K562 (cell line): Measurements from ENCODE around the gene PCDH1. TPM values are rescaled to one million over a fixed set of nuclear protein-coding genes. Genes with fewer than 3 reads are reported as not detected.

ENCODE experiments used
- DMBX1 ChIP-seq: fragments of 250-450 bp; sonication (Bioruptor Pico); IDR thresholded peaks from 2 replicates; pipeline ENCODE4 v1.8.0; 2022; ENCODE audit warnings: inconsistent platforms, mild to moderate bottlenecking, moderate library complexity, borderline replicate concordance
- FOSL1 ChIP-seq: fragments of 200-800 bp; sonication (Bioruptor generic); conservative IDR thresholded peaks from 2 replicates; pipeline ENCODE4 v1.6.1; 2016; ENCODE audit warnings: missing genetic modification characterization, missing compliant biosample characterization
- MTA3 ChIP-seq: fragments of 450-650 bp; formaldehyde crosslinking; IDR thresholded peaks from 2 replicates; pipeline ENCODE4 v1.6.1; 2017; ENCODE audit warnings: mild to moderate bottlenecking, borderline replicate concordance
- MYNN ChIP-seq, 2 experiments: sonication (generic); formaldehyde crosslinking in 1 of 2; IDR thresholded peaks; 2 replicates each; pipeline versions ENCODE4 v1.5.0 to v1.6.1; 2016 to 2020; ENCODE audit warnings: antibody characterized with exemption in 1 of 2, missing genetic modification reagents in 1 of 2
- NONO ChIP-seq, 2 experiments: fragments of 200-400 bp in 1 of 2; fragments of 450-650 bp in 1 of 2; formaldehyde crosslinking in 1 of 2; IDR thresholded peaks; 2 replicates each; pipeline ENCODE4 v1.6.1; 2017; ENCODE audit warnings: low read depth in 2 of 2, mild to moderate bottlenecking in 2 of 2, moderate library complexity in 2 of 2, low read length in 1 of 2
- NR2F6 ChIP-seq: fragments of 450-650 bp; formaldehyde crosslinking; IDR thresholded peaks from 2 replicates; pipeline ENCODE4 v1.4.0; 2020; ENCODE audit warnings: mild to moderate bottlenecking
- SNRNP70 ChIP-seq: fragments of 200-400 bp; formaldehyde crosslinking; optimal IDR thresholded peaks from 2 replicates; pipeline ENCODE3; 2017; ENCODE audit warnings: low read depth, low read length
- STAT5B ChIP-seq: fragments of 250-450 bp; sonication (Bioruptor Pico); IDR thresholded peaks from 2 replicates; pipeline ENCODE4 v1.8.0; 2021; ENCODE audit warnings: mild to moderate bottlenecking, inconsistent platforms
- ZC3H8 ChIP-seq: fragments of 450-650 bp; IDR thresholded peaks from 2 replicates; pipeline ENCODE4 v1.6.1; 2017
- ZNF274 ChIP-seq: IDR thresholded peaks from 2 replicates; pipeline ENCODE4 v1.6.1; 2011; ENCODE audit warnings: low read depth, mild to moderate bottlenecking, low read length, moderate library complexity, borderline replicate concordance
- ZSCAN32 ChIP-seq: fragments of 450-650 bp; formaldehyde crosslinking; IDR thresholded peaks from 2 replicates; pipeline ENCODE4 v1.4.0; 2020; ENCODE audit warnings: mild to moderate bottlenecking, moderate library complexity
- polyA plus RNA-seq, 8 experiments: library from polyadenylated mRNA; depleted of rRNA in 4 of 8; stranded (reverse) in 5 of 8; unstranded in 3 of 8; fragments of >200 nt; fragmentation: Nextera tagmentation in 2 of 8; fragmentation: Illumina TruSeq in 1 of 8; extraction: Ambion mirVana in 2 of 8; extraction: Trizol in 1 of 8; gene quantifications; 2 replicates each; pipeline versions ENCODE4 v1.2.1 to v1.2.3, GENCODE V29; 2011 to 2014; ENCODE audit warnings: inconsistent platforms in 1 of 8, missing spikeins in 1 of 8
- total RNA-seq, 7 experiments: library from RNA; depleted of rRNA in 6 of 7; stranded (reverse); fragments of >200 nt in 6 of 7; fragmentation: Illumina TruSeq in 2 of 7; extraction: Trizol in 2 of 7; gene quantifications; 2 replicates each; pipeline versions ENCODE4 v1.2.1 to v1.2.3, GENCODE V29; 2011 to 2021; ENCODE audit warnings: low replicate concordance in 1 of 7
- TF ChIP-seq, protein P1 (sequence below): fragments of 450-650 bp; IDR thresholded peaks from 2 replicates; pipeline ENCODE4 v1.6.1; 2016; ENCODE audit warnings: low read depth
- TF ChIP-seq, protein P2 (sequence below), 2 experiments: fragments of 450-650 bp in 1 of 2; sonication (generic) in 1 of 2; formaldehyde crosslinking in 1 of 2; IDR thresholded peaks in 1 of 2; conservative IDR thresholded peaks in 1 of 2; 2 replicates each; pipeline versions ENCODE4 v1.6.1 to v1.8.1; 2016 to 2023; ENCODE audit warnings: mild to moderate bottlenecking in 2 of 2, moderate library complexity in 2 of 2, inconsistent platforms in 1 of 2, missing genetic modification reagents in 1 of 2
- TF ChIP-seq, protein P3 (sequence below): fragments of 150-350 bp; conservative IDR thresholded peaks from 2 replicates; pipeline ENCODE4 v1.6.1; 2014; ENCODE audit warnings: low read length

Gene PCDH1
- total and polyA plus RNA-seq, 9 of the 15 experiments (the other 6 are each of a cell fraction or from before 2014, with no cell fraction given) = 0.11 to 3.6 (median 1.9) TPM; not detected in 1

DNA sequence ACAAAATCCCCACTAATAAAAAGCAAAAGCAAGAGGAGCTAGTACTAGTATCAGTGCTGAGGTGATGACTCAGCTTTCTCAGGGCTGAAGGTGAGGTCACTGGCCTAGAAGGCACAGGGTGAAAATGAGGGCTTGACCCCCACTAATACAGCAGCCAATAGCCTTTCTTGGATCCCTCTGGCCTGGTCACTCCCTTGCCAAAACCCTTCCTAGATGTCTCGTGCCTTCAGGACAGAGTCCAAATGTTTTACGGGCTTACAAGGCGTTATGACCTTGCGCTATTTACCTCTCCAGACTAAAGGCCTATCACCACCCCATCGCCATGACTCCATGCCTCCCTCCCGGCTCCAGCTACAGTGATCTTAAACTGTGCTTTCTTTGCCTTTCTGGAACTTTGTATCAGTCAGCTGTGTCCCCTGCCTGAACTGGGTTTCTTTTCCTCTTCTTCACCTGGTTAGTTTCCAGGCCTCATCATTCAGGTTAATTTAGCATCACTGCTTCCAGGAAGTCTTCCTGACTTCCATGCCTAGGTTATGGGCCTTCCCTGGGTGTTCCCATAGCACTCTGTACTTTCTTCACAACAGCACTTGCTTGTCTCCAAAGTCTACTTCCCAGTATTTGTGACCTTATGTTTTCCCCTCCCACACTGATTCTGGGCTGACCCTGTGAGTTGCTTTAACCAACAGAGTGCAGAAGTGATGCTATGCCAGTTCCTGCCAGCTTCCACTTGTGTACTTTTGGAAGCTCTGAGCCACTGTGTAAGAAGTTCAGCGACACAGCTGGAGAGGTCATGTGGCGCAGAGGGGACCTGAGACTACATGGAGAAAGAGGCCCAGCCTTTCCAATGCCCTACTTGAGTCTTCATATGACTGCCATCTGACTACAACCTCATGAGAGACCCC lies 41.3 kb upstream of the PCDH1 start (continued):
- TF ChIP-seq, protein P1, sequence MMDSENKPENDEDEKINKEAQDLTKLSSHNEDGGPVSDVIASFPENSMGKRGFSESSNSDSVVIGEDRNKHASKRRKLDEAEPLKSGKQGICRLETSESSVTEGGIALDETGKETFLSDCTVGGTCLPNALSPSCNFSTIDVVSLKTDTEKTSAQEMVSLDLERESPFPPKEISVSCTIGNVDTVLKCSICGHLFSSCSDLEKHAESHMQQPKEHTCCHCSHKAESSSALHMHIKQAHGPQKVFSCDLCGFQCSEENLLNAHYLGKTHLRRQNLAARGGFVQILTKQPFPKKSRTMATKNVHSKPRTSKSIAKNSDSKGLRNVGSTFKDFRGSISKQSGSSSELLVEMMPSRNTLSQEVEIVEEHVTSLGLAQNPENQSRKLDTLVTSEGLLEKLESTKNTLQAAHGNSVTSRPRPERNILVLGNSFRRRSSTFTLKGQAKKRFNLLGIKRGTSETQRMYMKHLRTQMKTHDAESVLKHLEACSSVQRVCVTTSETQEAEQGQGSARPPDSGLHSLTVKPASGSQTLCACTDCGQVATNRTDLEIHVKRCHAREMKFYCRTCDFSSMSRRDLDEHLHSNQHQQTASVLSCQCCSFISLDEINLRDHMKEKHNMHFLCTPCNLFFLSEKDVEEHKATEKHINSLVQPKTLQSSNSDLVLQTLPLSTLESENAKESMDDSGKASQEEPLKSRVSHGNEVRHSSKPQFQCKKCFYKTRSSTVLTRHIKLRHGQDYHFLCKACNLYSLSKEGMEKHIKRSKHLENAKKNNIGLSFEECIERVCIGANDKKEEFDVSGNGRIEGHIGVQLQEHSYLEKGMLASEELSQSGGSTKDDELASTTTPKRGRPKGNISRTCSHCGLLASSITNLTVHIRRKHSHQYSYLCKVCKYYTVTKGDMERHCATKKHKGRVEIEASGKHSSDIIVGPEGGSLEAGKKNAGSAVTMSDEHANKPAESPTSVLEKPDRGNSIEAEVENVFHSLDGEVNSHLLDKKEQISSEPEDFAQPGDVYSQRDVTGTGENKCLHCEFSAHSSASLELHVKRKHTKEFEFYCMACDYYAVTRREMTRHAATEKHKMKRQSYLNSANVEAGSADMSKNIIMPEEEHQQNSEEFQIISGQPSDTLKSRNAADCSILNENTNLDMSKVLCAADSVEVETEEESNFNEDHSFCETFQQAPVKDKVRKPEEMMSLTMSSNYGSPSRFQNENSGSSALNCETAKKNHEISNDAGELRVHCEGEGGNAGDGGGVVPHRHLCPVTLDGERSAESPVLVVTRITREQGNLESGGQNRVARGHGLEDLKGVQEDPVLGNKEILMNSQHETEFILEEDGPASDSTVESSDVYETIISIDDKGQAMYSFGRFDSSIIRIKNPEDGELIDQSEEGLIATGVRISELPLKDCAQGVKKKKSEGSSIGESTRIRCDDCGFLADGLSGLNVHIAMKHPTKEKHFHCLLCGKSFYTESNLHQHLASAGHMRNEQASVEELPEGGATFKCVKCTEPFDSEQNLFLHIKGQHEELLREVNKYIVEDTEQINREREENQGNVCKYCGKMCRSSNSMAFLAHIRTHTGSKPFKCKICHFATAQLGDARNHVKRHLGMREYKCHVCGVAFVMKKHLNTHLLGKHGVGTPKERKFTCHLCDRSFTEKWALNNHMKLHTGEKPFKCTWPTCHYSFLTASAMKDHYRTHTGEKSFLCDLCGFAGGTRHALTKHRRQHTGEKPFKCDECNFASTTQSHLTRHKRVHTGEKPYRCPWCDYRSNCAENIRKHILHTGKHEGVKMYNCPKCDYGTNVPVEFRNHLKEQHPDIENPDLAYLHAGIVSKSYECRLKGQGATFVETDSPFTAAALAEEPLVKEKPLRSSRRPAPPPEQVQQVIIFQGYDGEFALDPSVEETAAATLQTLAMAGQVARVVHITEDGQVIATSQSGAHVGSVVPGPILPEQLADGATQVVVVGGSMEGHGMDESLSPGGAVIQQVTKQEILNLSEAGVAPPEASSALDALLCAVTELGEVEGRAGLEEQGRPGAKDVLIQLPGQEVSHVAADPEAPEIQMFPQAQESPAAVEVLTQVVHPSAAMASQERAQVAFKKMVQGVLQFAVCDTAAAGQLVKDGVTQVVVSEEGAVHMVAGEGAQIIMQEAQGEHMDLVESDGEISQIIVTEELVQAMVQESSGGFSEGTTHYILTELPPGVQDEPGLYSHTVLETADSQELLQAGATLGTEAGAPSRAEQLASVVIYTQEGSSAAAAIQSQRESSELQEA = 0 out of 2 replicates have a peak, but pooled peaks have one; percentile 9
- TF ChIP-seq DMBX1 (CRISPR knock-in tag) = peak; percentile 32; the same call in 1 of the 2 replicates
- no peak for TF ChIP-seq MTA3
- 0 out of 2 replicates have a peak, but pooled peaks have one; percentile 29 for TF ChIP-seq MYNN (IDR thresholded peaks at IDR 0.05)
- no peak for TF ChIP-seq MYNN (CRISPR knock-in tag; IDR thresholded peaks at IDR 0.05)
- TF ChIP-seq SNRNP70 = no peak
- TF ChIP-seq NONO (IDR thresholded peaks at IDR 0.05; ENCODE audit: low read depth in 2 of 2, low read length in 1 of 2) = no peak
- peak; percentile 81 for TF ChIP-seq FOSL1 (tag)
- no peak for TF ChIP-seq NR2F6 (CRISPR knock-in tag)
- no peak for TF ChIP-seq ZC3H8
- no peak for TF ChIP-seq ZSCAN32 (CRISPR knock-in tag)
- TF ChIP-seq STAT5B (CRISPR knock-in tag) = no peak
- TF ChIP-seq, protein P2, sequence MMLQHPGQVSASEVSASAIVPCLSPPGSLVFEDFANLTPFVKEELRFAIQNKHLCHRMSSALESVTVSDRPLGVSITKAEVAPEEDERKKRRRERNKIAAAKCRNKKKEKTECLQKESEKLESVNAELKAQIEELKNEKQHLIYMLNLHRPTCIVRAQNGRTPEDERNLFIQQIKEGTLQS (IDR thresholded peaks at IDR 0.05) = peak; percentile 95
- TF ChIP-seq, protein P2 (CRISPR knock-in tag; conservative IDR thresholded peaks at IDR 0.05) = 0 out of 2 replicates have a peak, but pooled peaks have one; percentile 47
- TF ChIP-seq, protein P3, sequence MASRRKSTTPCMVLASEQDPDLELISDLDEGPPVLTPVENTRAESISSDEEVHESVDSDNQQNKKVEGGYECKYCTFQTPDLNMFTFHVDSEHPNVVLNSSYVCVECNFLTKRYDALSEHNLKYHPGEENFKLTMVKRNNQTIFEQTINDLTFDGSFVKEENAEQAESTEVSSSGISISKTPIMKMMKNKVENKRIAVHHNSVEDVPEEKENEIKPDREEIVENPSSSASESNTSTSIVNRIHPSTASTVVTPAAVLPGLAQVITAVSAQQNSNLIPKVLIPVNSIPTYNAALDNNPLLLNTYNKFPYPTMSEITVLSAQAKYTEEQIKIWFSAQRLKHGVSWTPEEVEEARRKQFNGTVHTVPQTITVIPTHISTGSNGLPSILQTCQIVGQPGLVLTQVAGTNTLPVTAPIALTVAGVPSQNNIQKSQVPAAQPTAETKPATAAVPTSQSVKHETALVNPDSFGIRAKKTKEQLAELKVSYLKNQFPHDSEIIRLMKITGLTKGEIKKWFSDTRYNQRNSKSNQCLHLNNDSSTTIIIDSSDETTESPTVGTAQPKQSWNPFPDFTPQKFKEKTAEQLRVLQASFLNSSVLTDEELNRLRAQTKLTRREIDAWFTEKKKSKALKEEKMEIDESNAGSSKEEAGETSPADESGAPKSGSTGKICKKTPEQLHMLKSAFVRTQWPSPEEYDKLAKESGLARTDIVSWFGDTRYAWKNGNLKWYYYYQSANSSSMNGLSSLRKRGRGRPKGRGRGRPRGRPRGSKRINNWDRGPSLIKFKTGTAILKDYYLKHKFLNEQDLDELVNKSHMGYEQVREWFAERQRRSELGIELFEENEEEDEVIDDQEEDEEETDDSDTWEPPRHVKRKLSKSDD = no peak
- TF ChIP-seq ZNF274 = no peak
